ENCODE results near the gene SZT2.

- TF ChIP-seq EZH2 (IDR thresholded peaks at IDR 0.05; ENCODE audit: low read length, missing control alignments) = no peak
- TF ChIP-seq, protein P1, sequence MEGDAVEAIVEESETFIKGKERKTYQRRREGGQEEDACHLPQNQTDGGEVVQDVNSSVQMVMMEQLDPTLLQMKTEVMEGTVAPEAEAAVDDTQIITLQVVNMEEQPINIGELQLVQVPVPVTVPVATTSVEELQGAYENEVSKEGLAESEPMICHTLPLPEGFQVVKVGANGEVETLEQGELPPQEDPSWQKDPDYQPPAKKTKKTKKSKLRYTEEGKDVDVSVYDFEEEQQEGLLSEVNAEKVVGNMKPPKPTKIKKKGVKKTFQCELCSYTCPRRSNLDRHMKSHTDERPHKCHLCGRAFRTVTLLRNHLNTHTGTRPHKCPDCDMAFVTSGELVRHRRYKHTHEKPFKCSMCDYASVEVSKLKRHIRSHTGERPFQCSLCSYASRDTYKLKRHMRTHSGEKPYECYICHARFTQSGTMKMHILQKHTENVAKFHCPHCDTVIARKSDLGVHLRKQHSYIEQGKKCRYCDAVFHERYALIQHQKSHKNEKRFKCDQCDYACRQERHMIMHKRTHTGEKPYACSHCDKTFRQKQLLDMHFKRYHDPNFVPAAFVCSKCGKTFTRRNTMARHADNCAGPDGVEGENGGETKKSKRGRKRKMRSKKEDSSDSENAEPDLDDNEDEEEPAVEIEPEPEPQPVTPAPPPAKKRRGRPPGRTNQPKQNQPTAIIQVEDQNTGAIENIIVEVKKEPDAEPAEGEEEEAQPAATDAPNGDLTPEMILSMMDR (conservative IDR thresholded peaks at IDR 0.05 in 1 of 2, IDR thresholded peaks at IDR 0.05 in 1 of 2; ENCODE audit: low read depth in 1 of 2, low read length in 2 of 2) = no peak
Observed at GRCh38 chr1:43366601-43367025, 23.1 kb upstream of the SZT2 start.
